Stomach (tissue), 9 donors: Measurements from ENCODE around the gene TNFRSF8. TPM values are rescaled to one million over a fixed set of nuclear protein-coding genes. Genes with fewer than 3 reads are reported as not detected.

Experiments
- DNase-seq, 2 donors: peaks; one replicate each; pipeline versions ENCODE4 v3.0.0 to v3.0.0-alpha.2; 2013 to 2019
- H3K27ac ChIP-seq, 5 donors: fragments of 200-600 bp in 4 of 5; sonication (generic) in 4 of 5; one replicate each; pipeline ENCODE4 v1.5.1; 2013 to 2019; ENCODE audit warnings: mild to moderate bottlenecking in 1 of 5, moderate library complexity in 1 of 5
- H3K27me3 ChIP-seq, 3 donors: fragments of 200-600 bp; sonication (generic); one replicate each; pipeline ENCODE4 v1.5.1; 2017 to 2019; ENCODE audit warnings: mixed run types in 1 of 3
- H3K36me3 ChIP-seq, 4 donors: fragments of 200-600 bp; sonication (generic); 1 replicate in 3 of 4; 2 replicates in 1 of 4; pipeline ENCODE4 v1.5.1; 2016 to 2019
- H3K4me1 ChIP-seq, 4 donors: fragments of 200-600 bp; sonication (generic); one replicate each; pipeline ENCODE4 v1.5.1; 2016 to 2019
- H3K4me3 ChIP-seq, 4 donors: fragments of 200-600 bp; sonication (generic) in 3 of 4; one replicate each; pipeline ENCODE4 v1.5.1; 2016 to 2019; ENCODE audit warnings: mild to moderate bottlenecking in 1 of 4
- H3K9me3 ChIP-seq, 4 donors: fragments of 200-600 bp; sonication (generic); one replicate each; pipeline ENCODE4 v1.5.1; 2016 to 2019
- EP300 ChIP-seq: sonication (generic); formaldehyde crosslinking; IDR thresholded peaks from one replicate; pipeline ENCODE4 v1.6.1; 2017; ENCODE audit warnings: antibody characterized with exemption
- POLR2A ChIP-seq, 4 donors: fragments of 450-650 bp; IDR thresholded peaks; one replicate each; pipeline ENCODE4 v1.6.1; 2016; ENCODE audit warnings: antibody characterized with exemption in 4 of 4, control low read depth in 2 of 4, mild to moderate bottlenecking in 1 of 4, moderate library complexity in 1 of 4
- POLR2AphosphoS5 ChIP-seq, 3 donors: sonication (generic); formaldehyde crosslinking; IDR thresholded peaks; one replicate each; pipeline ENCODE4 v1.6.1; 2016; ENCODE audit warnings: antibody characterized with exemption in 3 of 3
- WGBS, 5 donors: extraction: QIAGEN DNeasy Blood & Tissue Kit in 3 of 5; methylation state at CpG; one replicate each; pipeline versions ENCODE4 v1.1.5 to v1.1.7; 2013 to 2018; 5-methylcytosine and 5-hydroxymethylcytosine counted together
- intact Hi-C: fragments of 100-400 bp; cut with DNase I; formaldehyde crosslinking; loops from one replicate; pipeline ENCODE4 v1.15.1; 2023; ENCODE audit warnings: low total_unique reads
- polyA plus RNA-seq, 3 donors: library from polyadenylated mRNA; stranded (reverse); fragments of 200-250 nt; gene quantifications; one replicate each; pipeline ENCODE4 v1.2.3, GENCODE V29; 2013
- total RNA-seq, 5 donors: library from RNA; depleted of rRNA; stranded (reverse); fragments of >200 nt; gene quantifications; one replicate each; pipeline versions ENCODE4 v1.1.0 to v1.2.3, GENCODE V29; 2014 to 2016
- TF ChIP-seq, protein P1 (sequence below), 7 experiments: fragments of 450-650 bp in 4 of 7; fragments of 200-600 bp in 3 of 7; sonication (generic) in 3 of 7; IDR thresholded peaks; one replicate each; pipeline ENCODE4 v1.5.1; 2016 to 2019; ENCODE audit warnings: antibody characterized with exemption in 7 of 7, control low read depth in 2 of 7, mild to moderate bottlenecking in 1 of 7
- donor health status: healthy with polysubstance abuse.
- donor health status: Bipolar disorder and iron deficiency.
- donor health status: healthy.

The TNFRSF8 gene
- total and polyA plus RNA-seq, 8 donors, result 0.18 to 2.1 (median 0.88) TPM; not detected in 2

GRCh38 chr1:12148160-12148957 is 85.3 kb downstream of the TNFRSF8 start:
- H3K36me3 ChIP-seq, result no peaks in the 10 kb centered on the region
- TF ChIP-seq EP300 (no peak), POLR2A (IDR thresholded peaks at IDR 0.05) (no peak), POLR2AphosphoS5 (IDR thresholded peaks at IDR 0.05) (peak in 2 of 3 donors; percentile 9 to 43)
- TF ChIP-seq, protein P1, sequence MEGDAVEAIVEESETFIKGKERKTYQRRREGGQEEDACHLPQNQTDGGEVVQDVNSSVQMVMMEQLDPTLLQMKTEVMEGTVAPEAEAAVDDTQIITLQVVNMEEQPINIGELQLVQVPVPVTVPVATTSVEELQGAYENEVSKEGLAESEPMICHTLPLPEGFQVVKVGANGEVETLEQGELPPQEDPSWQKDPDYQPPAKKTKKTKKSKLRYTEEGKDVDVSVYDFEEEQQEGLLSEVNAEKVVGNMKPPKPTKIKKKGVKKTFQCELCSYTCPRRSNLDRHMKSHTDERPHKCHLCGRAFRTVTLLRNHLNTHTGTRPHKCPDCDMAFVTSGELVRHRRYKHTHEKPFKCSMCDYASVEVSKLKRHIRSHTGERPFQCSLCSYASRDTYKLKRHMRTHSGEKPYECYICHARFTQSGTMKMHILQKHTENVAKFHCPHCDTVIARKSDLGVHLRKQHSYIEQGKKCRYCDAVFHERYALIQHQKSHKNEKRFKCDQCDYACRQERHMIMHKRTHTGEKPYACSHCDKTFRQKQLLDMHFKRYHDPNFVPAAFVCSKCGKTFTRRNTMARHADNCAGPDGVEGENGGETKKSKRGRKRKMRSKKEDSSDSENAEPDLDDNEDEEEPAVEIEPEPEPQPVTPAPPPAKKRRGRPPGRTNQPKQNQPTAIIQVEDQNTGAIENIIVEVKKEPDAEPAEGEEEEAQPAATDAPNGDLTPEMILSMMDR (IDR thresholded peaks at IDR 0.05), result no peak
- peaks cover 21 to 89% (median 35%) of the 10 kb centered on the region in 4 donors for H3K4me1 ChIP-seq
- H3K4me3 ChIP-seq, result no peak overlapping the region
- 59 to 69% (median 63%) methylated on average over 8 of the region's 8 CpGs for WGBS, 5 donors
- H3K27ac ChIP-seq, result peak overlapping the region; percentile 43 to 84 (median 68)
- DNase-seq, result peak; percentile 69 to 82
- intact Hi-C loops, result no loop called here
- peaks cover 0 to 4% (median 0%) of the 10 kb centered on the region in 4 donors for H3K9me3 ChIP-seq
- peaks cover 0 to 6% (median 0%) of the 10 kb centered on the region in 3 donors for H3K27me3 ChIP-seq

GRCh38 chr1:12148958-12149790 is 86.1 kb downstream of the TNFRSF8 start:
- intact Hi-C loops, result no loop called here
- peaks cover 0 to 6% (median 0%) of the 10 kb centered on the region in 3 donors for H3K27me3 ChIP-seq
- DNase-seq, result no peak
- H3K27ac ChIP-seq, result peak overlapping the region; percentile 40 to 84 (median 68)
- peaks cover 13 to 81% (median 27%) of the 10 kb centered on the region in 4 donors for H3K4me1 ChIP-seq
- peaks cover 0 to 4% (median 0%) of the 10 kb centered on the region in 4 donors for H3K9me3 ChIP-seq
- TF ChIP-seq, protein P1 (IDR thresholded peaks at IDR 0.05), result no peak
- TF ChIP-seq POLR2A (IDR thresholded peaks at IDR 0.05) (no peak), POLR2AphosphoS5 (IDR thresholded peaks at IDR 0.05) (no peak), EP300 (no peak)
- WGBS, 5 donors, result 68 to 82% (median 76%) methylated on average over 5 of the region's 5 CpGs
- H3K36me3 ChIP-seq, result no peaks in the 10 kb centered on the region
- H3K4me3 ChIP-seq, result no peak overlapping the region

DNA sequence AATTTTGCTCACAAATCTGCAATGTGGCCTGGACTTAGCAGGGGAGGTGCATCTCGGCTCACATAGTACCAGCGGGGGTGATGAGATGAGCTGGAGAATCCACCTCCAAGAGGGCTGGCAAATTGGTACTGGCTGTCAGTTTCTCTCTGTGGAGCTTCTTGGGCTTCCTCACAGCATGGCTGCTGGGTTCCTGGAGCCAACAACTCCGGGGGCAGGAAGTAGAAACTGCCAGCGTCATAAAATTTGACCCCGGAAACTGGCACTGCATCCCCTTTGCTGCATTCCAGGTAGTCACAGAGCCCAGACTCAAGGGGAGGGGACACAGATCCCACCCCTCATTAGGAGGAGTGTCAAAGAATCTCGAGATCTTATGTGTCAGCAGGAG is 86.7 kb downstream of the TNFRSF8 start:
- peaks cover 0 to 6% (median 0%) of the 10 kb centered on the region in 3 donors for H3K27me3 ChIP-seq
- peak overlapping the region in 4 of 5 donors; percentile 29 to 84 (median 74) for H3K27ac ChIP-seq
- no peaks in the 10 kb centered on the region for H3K36me3 ChIP-seq
- TF ChIP-seq EP300, result no peak
- no peak for TF ChIP-seq POLR2AphosphoS5 (IDR thresholded peaks at IDR 0.05)
- TF ChIP-seq, protein P1 (IDR thresholded peaks at IDR 0.05), result no peak
- TF ChIP-seq POLR2A (IDR thresholded peaks at IDR 0.05), result no peak
- H3K9me3 ChIP-seq, result peaks cover 0 to 4% (median 0%) of the 10 kb centered on the region in 4 donors
- intact Hi-C loops, result no loop called here
- WGBS, 5 donors, result 82 to 94% (median 90%) methylated on average over 6 of the region's 6 CpGs
- H3K4me3 ChIP-seq, result no peak overlapping the region
- H3K4me1 ChIP-seq, result peaks cover 12 to 75% (median 23%) of the 10 kb centered on the region in 4 donors
- DNase-seq, result no peak

DNA sequence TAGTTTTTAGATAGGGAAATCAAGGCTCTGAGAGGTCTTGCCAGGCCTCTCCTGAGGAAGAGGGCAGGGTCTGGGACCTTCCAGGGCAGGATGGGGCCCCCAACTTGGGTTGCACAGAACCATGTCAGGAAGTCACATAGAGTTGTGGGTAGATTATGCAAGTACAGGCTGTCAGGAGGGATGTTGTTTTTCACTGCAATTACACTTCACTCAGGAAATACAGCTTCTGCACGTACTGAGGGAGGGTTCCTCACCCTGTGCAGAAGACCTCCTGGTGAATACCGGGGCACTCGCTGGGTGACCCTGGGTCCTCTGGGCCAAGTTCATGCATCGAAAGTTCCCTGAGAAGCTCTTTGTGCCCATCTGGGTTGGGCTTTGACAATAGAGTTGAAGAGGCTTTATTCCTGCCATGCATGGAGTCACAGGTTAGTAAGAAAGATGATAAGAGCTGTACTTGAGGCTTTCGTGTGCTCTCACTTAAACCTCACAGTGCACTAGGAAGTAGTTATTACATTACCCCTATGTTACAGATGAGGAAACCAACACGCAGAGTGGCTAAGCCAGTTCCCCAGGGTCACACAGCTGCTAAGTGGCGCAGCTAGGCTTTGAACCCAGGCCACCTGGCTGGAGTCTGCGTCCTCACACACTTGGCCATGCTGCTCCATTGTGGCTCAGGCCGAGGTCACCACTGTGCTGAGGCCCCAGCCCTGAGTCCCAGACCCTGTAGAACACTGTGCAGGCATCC is 87.5 kb downstream of the TNFRSF8 start:
- peaks cover 0 to 6% (median 0%) of the 10 kb centered on the region in 3 donors for H3K27me3 ChIP-seq
- peak overlapping the region; percentile 32 to 84 (median 63) for H3K27ac ChIP-seq
- H3K4me3 ChIP-seq, result no peak overlapping the region
- no peak for DNase-seq
- 71 to 82% (median 72%) methylated on average over 9 of the region's 9 CpGs for WGBS, 5 donors
- H3K9me3 ChIP-seq, result peaks cover 0 to 4% (median 0%) of the 10 kb centered on the region in 4 donors
- TF ChIP-seq EP300, result no peak
- intact Hi-C loops, result no loop called here
- H3K4me1 ChIP-seq, result peaks cover 12 to 67% (median 22%) of the 10 kb centered on the region in 4 donors
- no peaks in the 10 kb centered on the region for H3K36me3 ChIP-seq
